ENCODE measurements around the gene ATXN7. TPM values are rescaled to one million over a fixed set of nuclear protein-coding genes. Genes with fewer than 3 reads are reported as not detected.

The ATXN7 gene
- total and polyA plus RNA-seq, 7 donors = 2.4 to 27.2 (median 16.2) TPM

GRCh38 chr3:63877737-63878393, 14.2 kb downstream of the ATXN7 start:
- no peak for DNase-seq
- peaks cover 37% of the 10 kb centered on the region for H3K4me1 ChIP-seq
- H3K36me3 ChIP-seq (ENCODE audit: insufficient read depth in 1 of 2, low read depth in 1 of 2) = no peaks in the 10 kb centered on the region
- 81 to 87% (median 83%) methylated on average over 3 of the region's 3 CpGs for WGBS, 3 donors
- intact Hi-C loops (cut with DNase I) = no loop called here
- no peak overlapping the region for H3K27ac ChIP-seq
- H3K27me3 ChIP-seq (ENCODE audit: insufficient read depth in 3 of 3, low read length in 2 of 3) = no peaks in the 10 kb centered on the region
- TF ChIP-seq, protein P1, sequence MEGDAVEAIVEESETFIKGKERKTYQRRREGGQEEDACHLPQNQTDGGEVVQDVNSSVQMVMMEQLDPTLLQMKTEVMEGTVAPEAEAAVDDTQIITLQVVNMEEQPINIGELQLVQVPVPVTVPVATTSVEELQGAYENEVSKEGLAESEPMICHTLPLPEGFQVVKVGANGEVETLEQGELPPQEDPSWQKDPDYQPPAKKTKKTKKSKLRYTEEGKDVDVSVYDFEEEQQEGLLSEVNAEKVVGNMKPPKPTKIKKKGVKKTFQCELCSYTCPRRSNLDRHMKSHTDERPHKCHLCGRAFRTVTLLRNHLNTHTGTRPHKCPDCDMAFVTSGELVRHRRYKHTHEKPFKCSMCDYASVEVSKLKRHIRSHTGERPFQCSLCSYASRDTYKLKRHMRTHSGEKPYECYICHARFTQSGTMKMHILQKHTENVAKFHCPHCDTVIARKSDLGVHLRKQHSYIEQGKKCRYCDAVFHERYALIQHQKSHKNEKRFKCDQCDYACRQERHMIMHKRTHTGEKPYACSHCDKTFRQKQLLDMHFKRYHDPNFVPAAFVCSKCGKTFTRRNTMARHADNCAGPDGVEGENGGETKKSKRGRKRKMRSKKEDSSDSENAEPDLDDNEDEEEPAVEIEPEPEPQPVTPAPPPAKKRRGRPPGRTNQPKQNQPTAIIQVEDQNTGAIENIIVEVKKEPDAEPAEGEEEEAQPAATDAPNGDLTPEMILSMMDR (IDR thresholded peaks at IDR 0.05) = no peak
- peak in 1 of 4 donors; percentile 59 for ATAC-seq
- H3K9me3 ChIP-seq = no peaks in the 10 kb centered on the region
- no peak overlapping the region for H3K4me3 ChIP-seq

GRCh38 chr3:63878394-63879060, 14.9 kb downstream of the ATXN7 start:
- Histone ChIP-seq H3K4me1 (peaks cover 40% of the 10 kb centered on the region), H3K4me3 (no peak overlapping the region), H3K9me3 (no peaks in the 10 kb centered on the region), H3K27ac (no peak overlapping the region), H3K36me3 (ENCODE audit: insufficient read depth in 1 of 2, low read depth in 1 of 2) (no peaks in the 10 kb centered on the region), H3K27me3 (ENCODE audit: insufficient read depth in 3 of 3, low read length in 2 of 3) (no peaks in the 10 kb centered on the region)
- no peak for DNase-seq
- ATAC-seq = peak in 1 of 4 donors; percentile 25
- WGBS, 3 donors = 80 to 84% (median 82%) methylated on average over 2 of the region's 2 CpGs
- TF ChIP-seq, protein P1 (IDR thresholded peaks at IDR 0.05) = no peak
- intact Hi-C loops (cut with DNase I) = no loop called here

DNA sequence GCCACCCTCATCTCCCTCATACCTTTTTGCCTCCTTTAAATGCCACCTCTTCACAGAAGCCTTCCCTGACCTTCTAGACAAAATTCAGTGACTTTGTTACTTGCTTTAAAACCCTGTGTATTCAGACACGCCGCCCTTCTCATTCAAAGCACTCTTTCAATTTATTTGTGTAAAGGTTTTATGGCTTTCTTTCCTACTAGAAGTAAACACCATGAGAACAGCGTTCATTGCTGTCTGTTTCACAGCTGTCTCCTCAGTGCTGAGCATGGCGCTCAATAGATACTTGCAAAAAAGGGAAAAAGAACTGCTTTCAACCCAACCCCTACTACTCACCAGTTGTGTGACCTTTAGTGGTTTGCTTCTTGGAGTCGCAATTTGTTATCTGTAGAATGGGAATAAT, 17.0 kb downstream of the ATXN7 start:
- H3K4me1 ChIP-seq = peaks cover 32% of the 10 kb centered on the region
- TF ChIP-seq, protein P1 (IDR thresholded peaks at IDR 0.05) = no peak
- no peaks in the 10 kb centered on the region for H3K36me3 ChIP-seq (ENCODE audit: insufficient read depth in 1 of 2, low read depth in 1 of 2)
- no peak for ATAC-seq
- no peaks in the 10 kb centered on the region for H3K27me3 ChIP-seq (ENCODE audit: insufficient read depth in 3 of 3, low read length in 2 of 3)
- intact Hi-C loops (cut with DNase I) = no loop called here
- H3K27ac ChIP-seq = no peak overlapping the region
- DNase-seq = no peak
- no peak overlapping the region for H3K4me3 ChIP-seq
- no peaks in the 10 kb centered on the region for H3K9me3 ChIP-seq
- 90 to 94% (median 92%) methylated on average over 5 of the region's 5 CpGs for WGBS, 3 donors

DNA sequence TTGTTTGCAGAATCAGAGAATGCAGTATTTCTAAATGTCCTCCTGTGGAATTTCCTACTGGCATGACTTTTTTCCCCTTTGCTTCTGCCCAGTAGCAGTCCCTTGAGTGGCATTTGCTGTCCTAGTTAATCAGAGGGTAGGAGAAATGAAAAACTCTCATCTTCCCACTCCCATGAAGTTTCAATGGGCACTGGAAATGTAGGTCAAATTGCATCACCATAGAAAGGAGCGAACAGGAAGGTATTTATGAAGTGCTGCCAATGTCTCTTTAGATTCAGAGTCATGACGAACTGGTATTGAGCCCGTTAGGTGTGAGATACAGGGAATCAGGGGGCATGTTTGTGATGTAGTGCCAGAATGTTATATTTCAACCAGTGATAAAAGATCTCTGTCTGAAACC, 23.2 kb downstream of the ATXN7 start:
- H3K4me1 ChIP-seq = peaks cover 39% of the 10 kb centered on the region
- peaks cover 0 to 12% of the 10 kb centered on the region in 2 donors for H3K36me3 ChIP-seq (ENCODE audit: insufficient read depth in 1 of 2, low read depth in 1 of 2)
- no peaks in the 10 kb centered on the region for H3K9me3 ChIP-seq
- peak overlapping the region; percentile 19 for H3K4me3 ChIP-seq
- WGBS, 3 donors = 24 to 29% (median 28%) methylated on average over 3 of the region's 3 CpGs
- TF ChIP-seq, protein P1 (IDR thresholded peaks at IDR 0.05) = no peak
- ATAC-seq (peak; percentile 86 to 96 (median 92)), DNase-seq (no peak)
- intact Hi-C loops (cut with DNase I) = no loop called here
- no peaks in the 10 kb centered on the region for H3K27me3 ChIP-seq (ENCODE audit: insufficient read depth in 3 of 3, low read length in 2 of 3)
- peak overlapping the region; percentile 51 for H3K27ac ChIP-seq

Data from psoas muscle (tissue), 8 donors.